Panc1 (cell line): ENCODE data around the gene FABP7. TPM values are rescaled to one million over a fixed set of nuclear protein-coding genes. Genes with fewer than 3 reads are reported as not detected.

Source experiments
- ATAC-seq: fragments of 200-7000 bp; cut with Tn5 transposase; 2 replicates; pipeline ENCODE4 v1.9.1; 2020; ENCODE audit warnings: mild to moderate bottlenecking, moderate library complexity
- Bru-seq: library from RNA; stranded (reverse); fragments of 400-500 nt; gene quantifications from one replicate; lab custom pipeline; 2021; lab: Mats Ljungman, UMichigan
- BruChase-seq, 2 experiments: library from RNA; stranded (reverse); fragments of 400-500 nt; gene quantifications; one replicate each; lab custom pipeline; 2021; lab: Mats Ljungman, UMichigan
- BruUV-seq: library from RNA; stranded (reverse); fragments of 400-500 nt; replicated peaks from 2 replicates; lab custom pipeline; 2021; lab: Mats Ljungman, UMichigan
- CTCF ChIA-PET: fragments of 300-600 bp; sonication (Branson Sonifier 250); formaldehyde crosslinking; loops from one replicate; lab custom pipeline; 2022; ENCODE audit warnings: antibody characterized with exemption; lab: Charles Lee
- POLR2A ChIA-PET: fragments of 300-600 bp; sonication (Branson Sonifier 250); formaldehyde crosslinking; loops from one replicate; lab custom pipeline; 2022; ENCODE audit warnings: antibody characterized with exemption; lab: Charles Lee
- DNase-seq: peaks from one replicate; pipeline ENCODE4 v3.0.0-alpha.2; 2010; ENCODE audit warnings: low read depth, low spot score
- H3K27ac ChIP-seq: 2 replicates; pipeline ENCODE4 v1.5.1; 2011; ENCODE audit warnings: mild to moderate bottlenecking, low read length, inconsistent platforms
- H3K27me3 ChIP-seq: fragments of 200-500 bp; sonication (Bioruptor generic); 2 replicates; pipeline ENCODE4 v1.6.0; 2014; ENCODE audit warnings: low read length, inconsistent platforms; ENCODE audit not compliant: control insufficient read depth, insufficient read depth
- H3K36me3 ChIP-seq: fragments of 200-500 bp; sonication (Bioruptor generic); 2 replicates; pipeline ENCODE4 v1.5.1; 2014; ENCODE audit warnings: inconsistent platforms, mild to moderate bottlenecking, low read length, moderate library complexity; ENCODE audit not compliant: control insufficient read depth, insufficient read depth
- H3K4me1 ChIP-seq: 2 replicates; pipeline ENCODE4 v1.5.1; 2011; ENCODE audit warnings: inconsistent platforms, mild to moderate bottlenecking, low read length, moderate library complexity; ENCODE audit not compliant: control insufficient read depth, insufficient read depth
- H3K4me3 ChIP-seq, 2 experiments: 2 replicates each; pipeline ENCODE4 v1.5.1; 2011 to 2012; ENCODE audit warnings: low read depth in 2 of 2, low read length in 2 of 2, mild to moderate bottlenecking in 2 of 2, inconsistent platforms in 1 of 2, moderate library complexity in 1 of 2
- H3K9me3 ChIP-seq: fragments of 200-500 bp; sonication (Bioruptor generic); 2 replicates; pipeline ENCODE4 v1.5.1; 2014; ENCODE audit warnings: low read depth, mild to moderate bottlenecking, inconsistent platforms, low read length, moderate library complexity; ENCODE audit not compliant: control insufficient read depth, insufficient read depth
- POLR2AphosphoS5 ChIP-seq: IDR thresholded peaks from 2 replicates; pipeline ENCODE4 v1.6.1; 2012; ENCODE audit warnings: mild to moderate bottlenecking, low read depth, low read length, moderate library complexity
- SIN3A ChIP-seq: IDR thresholded peaks from 2 replicates; pipeline ENCODE4 v1.6.1; 2012; ENCODE audit warnings: low read depth, mild to moderate bottlenecking, low read length, moderate library complexity, borderline replicate concordance; ENCODE audit not compliant: insufficient read depth
- TCF7L2 ChIP-seq: IDR thresholded peaks from 2 replicates; pipeline ENCODE4 v1.6.1; 2011; ENCODE audit warnings: mild to moderate bottlenecking, low read depth, low read length, inconsistent platforms
- in situ Hi-C: cut with HindIII; loops from 2 replicates; pipeline ENCODE4 v1.10.0; 2016; ENCODE audit warnings: low sequenced_read_pairs, low pct_unique_long_range_greater_than_20kb
- intact Hi-C: fragments of 100-400 bp; cut with micrococcal nuclease; formaldehyde crosslinking; loops from one replicate; pipeline ENCODE4 v1.10.0; 2022; ENCODE audit not compliant: unreplicated experiment
- long read RNA-seq: library from polyadenylated mRNA; unstranded; transcript quantifications from one replicate; pipeline ENCODE4 v2.0.0, GENCODE V29; 2021; ENCODE audit not compliant: unreplicated experiment
- polyA plus RNA-seq: library from polyadenylated mRNA; unstranded; fragments of >200 nt; gene quantifications from one replicate; pipeline ENCODE4 v1.2.1, GENCODE V29; 2012; ENCODE audit warnings: missing spikeins; ENCODE audit not compliant: insufficient read length
- total RNA-seq: library from RNA; stranded (reverse); gene quantifications from one replicate; pipeline ENCODE4 v1.2.1, GENCODE V29; 2021; ENCODE audit not compliant: unreplicated experiment
- TF ChIP-seq, protein P1 (sequence below): fragments of 450-650 bp; IDR thresholded peaks from 2 replicates; pipeline ENCODE4 v1.5.1; 2017; ENCODE audit warnings: mild to moderate bottlenecking
- TF ChIP-seq, protein P2 (sequence below), 2 experiments: IDR thresholded peaks; 2 replicates each; pipeline ENCODE4 v1.6.1; 2011 to 2012; ENCODE audit warnings: low read depth in 2 of 2, control low read depth in 1 of 2, low read length in 1 of 2, mild to moderate bottlenecking in 1 of 2, moderate library complexity in 1 of 2; ENCODE audit not compliant: insufficient read depth in 1 of 2

The FABP7 gene
- total RNA-seq = not detected
- not detected for polyA plus RNA-seq
- Bru-seq, nascent RNA = percentile 17 among the genes with signal in this experiment
- BruChase-seq, experiment 1, labeled RNA remaining after a 2-hour chase = percentile 12 among the genes with signal in this experiment
- percentile 18 among the genes with signal in this experiment for BruChase-seq, experiment 2, labeled RNA remaining after a 6-hour chase
- long read RNA-seq = 0 reads

DNA sequence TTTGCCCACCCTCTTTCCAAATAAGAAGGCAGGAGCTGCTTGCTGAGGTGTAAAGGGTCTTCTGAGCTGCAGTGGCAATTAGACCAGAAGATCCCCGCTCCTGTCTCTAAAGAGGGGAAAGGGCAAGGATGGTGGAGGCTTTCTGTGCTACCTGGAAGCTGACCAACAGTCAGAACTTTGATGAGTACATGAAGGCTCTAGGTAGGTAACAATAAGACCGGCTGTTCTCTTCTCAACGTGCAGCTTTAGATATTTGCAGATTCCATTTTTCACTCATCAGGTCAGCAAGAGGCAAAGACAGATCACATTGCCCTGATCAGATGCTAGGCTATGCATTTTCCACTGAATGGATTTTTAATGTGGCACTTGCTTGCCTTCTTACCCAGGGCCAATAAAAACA lies at the start of gene FABP7:
TSS of gene FABP7 (plus strand) at position 50 of the 400 bp plus-strand sequence. CDS start at position 129, 79 bp downstream.
- peaks cover 15% of the 10 kb centered on the region; the same call in 1 of the 2 replicates for H3K27me3 ChIP-seq
- CTCF ChIA-PET = no interaction called here
- ATAC-seq (no peak), DNase-seq (no peak)
- in situ Hi-C loops = no loop called here
- intact Hi-C loops = no loop called here
- no peak for TF ChIP-seq POLR2AphosphoS5
- TF ChIP-seq, protein P1, sequence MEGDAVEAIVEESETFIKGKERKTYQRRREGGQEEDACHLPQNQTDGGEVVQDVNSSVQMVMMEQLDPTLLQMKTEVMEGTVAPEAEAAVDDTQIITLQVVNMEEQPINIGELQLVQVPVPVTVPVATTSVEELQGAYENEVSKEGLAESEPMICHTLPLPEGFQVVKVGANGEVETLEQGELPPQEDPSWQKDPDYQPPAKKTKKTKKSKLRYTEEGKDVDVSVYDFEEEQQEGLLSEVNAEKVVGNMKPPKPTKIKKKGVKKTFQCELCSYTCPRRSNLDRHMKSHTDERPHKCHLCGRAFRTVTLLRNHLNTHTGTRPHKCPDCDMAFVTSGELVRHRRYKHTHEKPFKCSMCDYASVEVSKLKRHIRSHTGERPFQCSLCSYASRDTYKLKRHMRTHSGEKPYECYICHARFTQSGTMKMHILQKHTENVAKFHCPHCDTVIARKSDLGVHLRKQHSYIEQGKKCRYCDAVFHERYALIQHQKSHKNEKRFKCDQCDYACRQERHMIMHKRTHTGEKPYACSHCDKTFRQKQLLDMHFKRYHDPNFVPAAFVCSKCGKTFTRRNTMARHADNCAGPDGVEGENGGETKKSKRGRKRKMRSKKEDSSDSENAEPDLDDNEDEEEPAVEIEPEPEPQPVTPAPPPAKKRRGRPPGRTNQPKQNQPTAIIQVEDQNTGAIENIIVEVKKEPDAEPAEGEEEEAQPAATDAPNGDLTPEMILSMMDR = no peak
- TF ChIP-seq, protein P2, sequence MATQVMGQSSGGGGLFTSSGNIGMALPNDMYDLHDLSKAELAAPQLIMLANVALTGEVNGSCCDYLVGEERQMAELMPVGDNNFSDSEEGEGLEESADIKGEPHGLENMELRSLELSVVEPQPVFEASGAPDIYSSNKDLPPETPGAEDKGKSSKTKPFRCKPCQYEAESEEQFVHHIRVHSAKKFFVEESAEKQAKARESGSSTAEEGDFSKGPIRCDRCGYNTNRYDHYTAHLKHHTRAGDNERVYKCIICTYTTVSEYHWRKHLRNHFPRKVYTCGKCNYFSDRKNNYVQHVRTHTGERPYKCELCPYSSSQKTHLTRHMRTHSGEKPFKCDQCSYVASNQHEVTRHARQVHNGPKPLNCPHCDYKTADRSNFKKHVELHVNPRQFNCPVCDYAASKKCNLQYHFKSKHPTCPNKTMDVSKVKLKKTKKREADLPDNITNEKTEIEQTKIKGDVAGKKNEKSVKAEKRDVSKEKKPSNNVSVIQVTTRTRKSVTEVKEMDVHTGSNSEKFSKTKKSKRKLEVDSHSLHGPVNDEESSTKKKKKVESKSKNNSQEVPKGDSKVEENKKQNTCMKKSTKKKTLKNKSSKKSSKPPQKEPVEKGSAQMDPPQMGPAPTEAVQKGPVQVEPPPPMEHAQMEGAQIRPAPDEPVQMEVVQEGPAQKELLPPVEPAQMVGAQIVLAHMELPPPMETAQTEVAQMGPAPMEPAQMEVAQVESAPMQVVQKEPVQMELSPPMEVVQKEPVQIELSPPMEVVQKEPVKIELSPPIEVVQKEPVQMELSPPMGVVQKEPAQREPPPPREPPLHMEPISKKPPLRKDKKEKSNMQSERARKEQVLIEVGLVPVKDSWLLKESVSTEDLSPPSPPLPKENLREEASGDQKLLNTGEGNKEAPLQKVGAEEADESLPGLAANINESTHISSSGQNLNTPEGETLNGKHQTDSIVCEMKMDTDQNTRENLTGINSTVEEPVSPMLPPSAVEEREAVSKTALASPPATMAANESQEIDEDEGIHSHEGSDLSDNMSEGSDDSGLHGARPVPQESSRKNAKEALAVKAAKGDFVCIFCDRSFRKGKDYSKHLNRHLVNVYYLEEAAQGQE (IDR thresholded peaks at IDR 0.05; ENCODE audit: insufficient read depth in 1 of 2, low read depth in 2 of 2, low read length in 1 of 2) = no peak
- no peak for TF ChIP-seq SIN3A
- H3K4me3 ChIP-seq = no peak within 1 kb of the TSS
- no peaks in the 10 kb centered on the region for H3K9me3 ChIP-seq
- no TSS peak for BruUV-seq
- no peaks in the 10 kb centered on the region for H3K36me3 ChIP-seq
- no peaks in the 10 kb centered on the region for H3K4me1 ChIP-seq
- POLR2A ChIA-PET = no interaction called here
- H3K27ac ChIP-seq = no peak within 1 kb of the TSS

DNA sequence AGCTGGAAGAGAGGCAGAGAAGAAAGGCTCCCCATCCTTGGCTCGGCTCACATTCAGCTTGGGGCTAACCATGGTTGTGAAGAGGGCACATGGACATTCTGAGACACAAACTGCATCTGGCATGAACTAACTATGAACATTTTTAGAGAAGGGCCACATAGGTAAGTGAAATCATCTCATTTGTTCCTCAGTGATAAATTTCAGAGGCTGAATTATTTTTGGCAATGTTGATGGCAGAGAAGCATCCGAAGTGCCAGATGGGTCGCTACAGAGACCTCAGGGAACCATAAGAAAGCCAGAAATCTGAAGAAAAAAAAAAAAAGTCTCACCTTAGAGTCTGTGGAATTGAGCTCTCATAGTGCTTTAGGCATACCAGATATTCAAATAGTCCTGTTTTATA lies 49.2 kb upstream of the FABP7 start:
- Histone ChIP-seq H3K4me3 (no peak overlapping the region), H3K36me3 (no peaks in the 10 kb centered on the region), H3K27me3 (peaks cover under 1% of the 10 kb centered on the region; the same call in 1 of the 2 replicates), H3K9me3 (no peaks in the 10 kb centered on the region), H3K27ac (no peak overlapping the region), H3K4me1 (no peaks in the 10 kb centered on the region)
- no TSS peak for BruUV-seq
- TF ChIP-seq TCF7L2 (no peak), SIN3A (no peak), POLR2AphosphoS5 (no peak)
- TF ChIP-seq, protein P1 = no peak
- TF ChIP-seq, protein P2 (IDR thresholded peaks at IDR 0.05; ENCODE audit: insufficient read depth in 1 of 2, low read depth in 2 of 2, low read length in 1 of 2) = no peak
- ChIA-PET CTCF (interaction anchor here (4.0 kb wide), 1 partner anchor 109 kb away, joined by 20 read pairs; no protein-coding TSS in a partner anchor), POLR2A (no interaction called here)
- in situ Hi-C loops (no loop called here), intact Hi-C loops (loop anchor here (1.0 to 2.0 kb wide), 2 partner anchors 109 to 238 kb away; no protein-coding TSS in a partner anchor)
- ATAC-seq (no peak), DNase-seq (no peak)
